Endothelial cell of hepatic sinusoid (primary cell): Measurements from ENCODE around the gene PIK3C3.
"Not testable (repeated sequence)": the region's sequence is repeated elsewhere in the genome, so short reads cannot be mapped to it uniquely, and the experiment has no call there.

ENCODE experiments used
- in situ Hi-C: cut with HindIII; loops from 2 replicates; pipeline ENCODE4 v1.10.0; 2017; ENCODE audit warnings: low sequenced_read_pairs

The PIK3C3 gene

DNA sequence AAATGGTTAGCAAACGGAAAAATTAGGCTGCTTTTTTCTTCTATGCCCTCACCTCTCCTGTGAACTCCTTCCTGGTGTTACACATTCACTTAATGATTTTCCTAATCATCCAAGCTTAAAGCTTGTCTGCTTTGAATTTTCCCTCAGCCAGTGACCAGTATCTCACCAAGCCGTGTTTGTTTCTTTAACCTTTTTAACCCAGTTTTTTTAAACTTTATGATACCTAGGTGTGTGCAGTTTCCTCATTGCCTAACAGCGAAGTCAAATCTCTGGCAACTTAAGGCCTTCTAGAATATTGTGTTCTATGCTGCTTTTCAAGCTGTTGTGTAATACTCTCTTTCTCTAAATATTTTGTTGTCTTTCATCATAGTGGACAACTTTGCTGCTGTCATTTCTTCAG is 113.0 kb downstream of the PIK3C3 start:
- in situ Hi-C loops: no loop called here

DNA sequence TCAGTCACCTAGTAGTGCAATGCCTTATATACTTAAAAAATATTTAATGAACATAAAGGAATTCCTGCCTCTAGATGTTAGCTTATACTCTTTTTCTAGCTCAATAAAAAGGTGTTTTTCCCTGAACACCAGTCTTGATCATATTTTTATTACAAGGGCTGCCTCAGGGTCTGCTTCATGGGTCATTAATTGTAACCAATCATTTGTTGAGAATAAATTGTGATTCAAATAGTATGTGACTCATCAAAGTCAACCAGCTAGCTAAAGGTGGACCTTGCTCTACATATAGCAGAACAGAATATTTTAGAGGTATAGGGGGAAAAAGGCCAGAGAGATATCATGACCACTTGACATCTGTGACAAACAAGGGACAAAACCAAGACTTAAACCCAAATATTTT is 114.0 kb downstream of the PIK3C3 start:
- in situ Hi-C loops: no loop called here

DNA sequence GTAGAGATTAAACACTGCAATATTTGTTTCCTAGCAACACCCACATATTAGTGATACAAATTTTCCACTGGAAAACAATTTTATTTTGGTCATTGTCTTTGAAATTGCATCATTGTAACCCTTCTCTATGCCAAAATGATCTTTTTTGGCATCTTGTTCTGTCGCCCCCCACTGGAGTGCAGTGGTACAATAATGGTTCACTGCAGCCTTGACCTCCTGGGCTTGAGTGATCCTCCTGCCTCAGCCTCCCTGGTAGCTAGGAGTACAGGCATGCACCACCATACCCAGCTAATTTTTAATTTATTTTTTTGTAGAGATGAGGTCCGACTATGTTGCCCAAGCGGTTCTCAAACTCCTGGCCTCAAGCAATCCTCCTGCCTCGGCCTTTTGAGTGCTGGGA is 117.4 kb downstream of the PIK3C3 start:
- in situ Hi-C loops: no loop called here

DNA sequence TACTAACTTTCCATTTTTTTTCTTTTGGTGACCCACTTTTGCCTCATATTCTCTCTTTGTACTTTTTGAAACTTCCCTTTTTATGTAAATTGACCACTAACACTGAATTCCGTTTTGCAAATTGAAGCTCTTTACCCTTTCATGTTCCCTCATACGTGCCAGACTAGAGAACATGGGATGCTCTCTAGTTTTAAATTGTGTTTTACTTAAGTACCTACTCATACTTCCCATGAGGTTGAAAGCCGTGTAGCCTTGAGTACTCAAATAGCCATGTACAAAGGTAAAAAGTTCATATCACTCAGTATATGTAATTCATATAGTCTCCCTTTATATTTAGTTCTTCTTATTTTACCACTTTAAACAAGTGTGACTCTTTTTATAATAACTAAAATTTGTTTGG is 119.7 kb downstream of the PIK3C3 start:
- in situ Hi-C loops: no loop called here

DNA sequence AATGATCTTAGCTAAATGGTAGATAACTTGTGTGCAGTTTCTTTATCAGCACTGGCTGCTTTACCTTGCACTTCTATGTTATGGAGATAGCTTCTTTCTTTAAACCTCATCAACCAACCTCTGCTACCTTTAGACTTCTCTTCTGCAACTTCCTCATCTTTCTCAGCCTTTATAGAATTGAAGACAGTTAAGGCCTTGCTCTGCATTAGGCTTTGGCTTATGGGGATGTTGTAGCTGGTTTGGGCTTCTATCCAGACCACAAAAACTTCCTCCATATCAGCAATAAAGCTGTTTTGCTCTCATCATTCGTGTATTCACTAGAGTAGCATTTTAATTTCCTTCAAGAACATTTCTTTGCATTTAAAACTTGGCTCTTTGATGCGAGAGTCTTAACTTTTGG is 123.7 kb downstream of the PIK3C3 start:
- in situ Hi-C loops: no loop called here

DNA sequence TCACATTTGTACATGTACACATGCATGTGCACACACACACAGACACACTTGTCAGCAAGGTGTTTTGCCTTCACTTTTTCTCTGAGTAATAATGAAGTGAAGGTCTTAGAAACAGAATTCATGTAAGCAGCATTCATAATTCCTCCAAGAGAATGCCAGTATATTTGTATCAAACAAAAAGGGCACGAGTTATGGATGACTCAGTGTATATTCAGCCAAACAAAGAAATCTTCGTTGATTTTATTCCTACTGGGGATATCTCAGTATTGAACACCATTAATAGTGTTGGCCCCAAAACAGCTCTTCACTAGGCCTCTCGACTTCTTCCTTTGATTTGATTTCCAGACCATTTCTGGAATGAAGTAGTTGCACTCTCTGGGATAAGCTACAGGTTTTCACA is 125.3 kb downstream of the PIK3C3 start:
- in situ Hi-C loops: no loop called here

DNA sequence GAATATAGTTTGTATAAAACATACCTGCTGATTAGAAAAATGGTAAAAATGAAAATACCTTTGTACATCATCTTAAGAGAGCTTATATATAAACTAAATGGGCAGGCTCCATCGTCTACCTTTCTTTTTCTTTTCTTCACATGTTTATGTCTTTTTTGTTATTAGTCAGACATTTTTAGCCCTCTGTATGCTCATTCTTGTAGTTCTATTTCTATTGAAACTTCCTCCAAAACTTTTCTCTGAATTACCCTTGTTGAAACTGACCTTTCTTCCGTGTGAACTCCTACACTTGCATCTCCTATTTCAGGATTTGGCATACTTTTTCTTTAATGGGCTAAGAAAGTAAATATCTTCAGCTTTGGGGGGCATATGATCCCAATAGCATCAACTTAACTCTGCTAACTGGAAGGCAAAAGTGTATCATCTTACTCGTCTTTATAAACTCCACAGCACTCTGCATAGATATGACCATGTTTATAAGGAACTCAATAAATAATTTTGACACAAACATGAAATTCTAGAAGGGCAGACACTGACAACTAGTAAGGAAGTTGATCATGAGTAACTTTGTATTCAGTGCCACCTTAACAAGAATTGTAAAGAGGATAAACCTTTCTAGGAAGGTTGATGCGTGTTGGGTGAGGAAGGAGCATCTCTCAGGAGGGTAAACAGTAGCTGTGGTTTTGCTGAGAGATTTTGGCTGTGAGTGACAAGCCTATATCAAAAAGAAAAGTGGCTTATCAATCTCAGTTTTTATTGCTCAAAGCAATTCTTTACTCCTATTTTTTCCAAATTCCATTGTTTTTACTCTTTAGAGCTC is 127.6 kb downstream of the PIK3C3 start:
- in situ Hi-C loops: no loop called here

DNA sequence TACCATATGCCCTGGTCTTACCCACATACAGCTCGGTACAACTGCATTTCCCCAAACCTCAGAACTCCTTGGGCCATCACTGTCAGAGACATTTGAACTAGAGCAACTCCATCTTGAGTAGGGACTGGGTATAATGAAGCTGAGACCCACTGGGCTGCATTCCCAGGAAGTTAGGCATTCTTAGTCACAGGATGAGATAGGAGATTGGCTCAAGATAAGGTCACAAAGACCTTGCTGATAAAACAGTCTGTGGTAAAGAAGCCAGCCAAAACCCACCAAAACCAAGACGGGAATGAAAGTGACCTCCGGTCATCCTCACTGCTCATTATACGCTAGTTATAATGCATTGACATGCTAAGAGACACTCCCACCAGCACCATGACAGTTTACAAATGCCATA is 131.3 kb downstream of the PIK3C3 start:
- in situ Hi-C loops: no loop called here

DNA sequence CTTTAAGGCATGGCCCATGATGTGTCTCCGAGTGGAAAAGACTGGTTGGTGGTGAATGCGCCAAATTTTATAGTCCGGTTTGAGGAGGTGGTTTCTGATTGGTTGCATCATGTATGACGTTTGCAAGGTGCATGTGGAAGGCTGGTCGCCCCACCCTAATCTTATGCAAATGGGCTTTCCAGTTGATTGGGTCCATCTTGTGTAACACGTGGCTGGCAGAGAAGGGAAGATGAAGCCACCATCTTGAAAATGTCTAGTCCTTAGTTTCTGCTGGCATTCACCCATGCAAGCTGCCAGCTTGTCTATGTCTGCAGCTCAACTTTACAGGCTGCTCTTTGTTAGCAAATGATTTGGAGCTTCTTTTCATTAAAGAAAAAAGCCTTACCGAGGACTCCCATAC is 132.2 kb downstream of the PIK3C3 start:
- in situ Hi-C loops: no loop called here

DNA sequence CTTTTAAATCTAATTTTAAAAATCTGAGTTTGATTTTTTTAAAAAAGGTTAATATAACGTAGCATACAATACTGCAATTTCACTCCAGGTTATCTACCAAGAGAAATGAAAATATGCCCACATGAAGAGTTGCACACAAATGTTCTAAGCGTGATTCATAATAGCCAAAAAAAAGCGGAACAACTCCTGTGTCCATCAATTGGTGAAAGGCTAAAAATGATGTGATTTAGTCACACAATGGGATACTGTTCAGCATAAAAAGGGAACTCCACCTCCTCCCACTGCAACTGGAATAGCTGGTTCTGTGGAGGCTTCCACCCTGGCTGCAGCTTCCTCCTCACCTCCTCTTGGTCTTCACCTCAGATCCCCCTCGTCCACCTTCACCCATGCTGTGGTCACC is 132.8 kb downstream of the PIK3C3 start:
- in situ Hi-C loops: no loop called here

DNA sequence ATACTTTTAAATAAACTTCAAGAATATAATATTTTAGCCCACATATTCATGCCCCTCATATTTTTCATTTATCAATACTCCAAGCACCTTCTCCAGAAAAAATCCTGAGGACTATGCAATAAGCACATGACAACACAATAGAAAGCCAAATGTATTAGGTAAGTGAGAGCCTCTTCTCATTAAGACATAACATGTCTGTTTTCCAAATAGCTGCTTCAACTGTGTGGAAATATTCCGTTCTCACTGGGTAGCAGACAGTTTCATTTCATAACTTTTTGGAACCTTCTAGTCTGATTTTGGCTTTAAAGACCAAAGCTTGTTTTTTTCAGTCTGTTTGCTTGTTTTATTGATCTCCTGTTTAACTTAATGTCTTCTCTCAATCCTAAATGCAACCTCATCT is 137.8 kb downstream of the PIK3C3 start:
- in situ Hi-C loops: no loop called here

DNA sequence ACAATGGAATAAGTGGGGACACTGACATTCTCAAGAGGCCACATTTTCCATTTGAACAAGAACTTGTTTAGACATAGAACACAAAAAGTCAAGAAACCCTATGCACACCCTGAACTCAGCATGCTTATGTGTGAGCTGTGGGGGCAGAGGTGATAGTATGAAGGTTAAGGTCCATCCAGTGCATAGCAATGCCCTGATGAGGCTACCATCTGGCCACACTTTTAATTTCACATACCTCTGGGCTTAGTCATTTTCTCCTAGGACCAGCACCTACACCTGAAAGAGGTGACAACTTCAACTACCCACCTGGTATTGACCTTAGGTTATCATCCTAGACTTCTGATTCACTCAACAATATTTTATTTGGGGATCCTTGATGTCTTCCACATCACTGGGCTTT is 139.8 kb downstream of the PIK3C3 start:
- in situ Hi-C loops: no loop called here

DNA sequence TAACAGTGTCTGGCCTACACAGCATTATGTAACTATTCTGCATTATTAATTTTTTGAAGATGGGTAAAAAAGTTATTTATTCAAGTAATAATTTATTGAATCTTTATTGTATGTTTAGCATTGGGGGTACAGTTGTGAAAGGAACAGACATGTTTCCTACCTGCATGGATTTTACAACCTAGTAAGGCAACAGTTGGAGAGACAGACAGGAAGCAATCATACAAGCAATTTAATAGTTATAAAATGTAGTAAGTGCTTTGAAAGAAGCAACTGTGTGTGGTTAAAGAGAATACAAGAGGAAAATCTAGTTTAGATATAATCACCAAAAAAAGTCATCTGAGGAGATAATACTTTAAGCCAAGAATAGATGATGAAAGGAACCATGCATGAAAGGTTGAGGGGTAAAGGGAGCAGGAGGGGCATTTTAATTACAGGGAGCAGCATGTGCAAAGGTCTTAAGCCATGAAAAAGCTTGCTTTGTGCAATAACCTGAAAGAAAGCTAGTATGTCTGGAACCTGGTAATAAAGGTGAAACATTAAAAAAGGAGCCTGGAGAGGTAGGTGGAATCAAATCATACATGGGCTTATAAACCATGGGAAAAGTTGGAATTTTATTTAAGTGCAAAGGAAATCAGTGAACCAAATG is 140.8 kb downstream of the PIK3C3 start:
- in situ Hi-C loops: no loop called here

DNA sequence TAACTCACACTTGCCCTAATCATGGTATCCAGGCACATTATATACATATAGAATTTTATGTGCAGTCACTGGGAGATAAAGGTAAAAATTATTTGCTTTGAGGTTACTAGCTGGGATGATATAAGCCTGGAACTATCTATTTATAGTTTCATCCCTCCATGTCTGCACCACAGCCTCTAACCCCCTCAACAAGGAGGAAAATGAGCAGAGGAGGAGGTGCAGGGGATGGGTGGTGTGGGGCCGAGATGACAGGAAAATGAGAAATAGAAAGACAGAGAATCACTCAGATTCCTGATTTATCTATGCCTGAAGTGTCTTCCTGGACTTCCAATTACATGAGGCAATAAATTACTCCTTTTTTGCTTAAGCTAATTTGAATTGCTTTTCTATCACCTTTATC is 145.2 kb downstream of the PIK3C3 start:
- in situ Hi-C loops: no loop called here

DNA sequence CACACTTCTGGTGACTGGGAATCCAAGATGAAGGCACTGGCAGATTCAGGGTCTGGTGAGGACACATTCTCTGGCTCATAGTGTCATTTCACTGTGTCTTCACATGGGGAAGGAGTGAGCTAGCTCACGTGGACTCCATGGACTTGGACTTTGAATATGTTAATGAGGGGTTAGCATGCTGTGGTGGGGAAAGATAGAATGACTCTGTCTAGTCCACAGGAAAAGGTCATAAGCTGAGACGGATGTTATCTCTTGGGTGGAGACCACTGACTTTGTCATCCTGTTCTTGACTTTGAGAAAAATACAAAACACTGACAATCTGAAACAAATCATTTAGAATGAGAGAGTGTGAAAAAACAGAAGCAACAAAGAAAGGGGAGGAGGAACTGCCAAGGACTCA is 145.9 kb downstream of the PIK3C3 start:
- in situ Hi-C loops: no loop called here

DNA sequence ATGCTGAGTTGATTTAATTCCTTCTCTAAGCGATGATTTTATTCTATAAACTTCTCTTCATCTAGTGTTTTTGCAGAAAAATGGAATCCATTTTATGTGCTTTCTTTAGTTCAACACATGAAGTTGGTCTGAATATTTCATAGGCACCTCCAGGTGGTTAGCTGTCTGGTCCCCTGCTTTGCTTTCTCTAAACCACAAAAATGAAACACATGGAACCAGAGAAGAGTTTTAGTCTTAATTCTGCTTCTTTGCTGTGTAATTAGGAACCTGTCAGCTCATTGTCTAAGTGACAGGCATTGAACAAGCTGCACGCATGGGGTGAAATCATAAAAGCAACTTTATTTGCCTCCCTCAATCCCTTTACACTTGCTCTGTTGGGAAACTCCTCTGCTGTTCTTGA is 150.4 kb downstream of the PIK3C3 start:
- in situ Hi-C loops: no loop called here

DNA sequence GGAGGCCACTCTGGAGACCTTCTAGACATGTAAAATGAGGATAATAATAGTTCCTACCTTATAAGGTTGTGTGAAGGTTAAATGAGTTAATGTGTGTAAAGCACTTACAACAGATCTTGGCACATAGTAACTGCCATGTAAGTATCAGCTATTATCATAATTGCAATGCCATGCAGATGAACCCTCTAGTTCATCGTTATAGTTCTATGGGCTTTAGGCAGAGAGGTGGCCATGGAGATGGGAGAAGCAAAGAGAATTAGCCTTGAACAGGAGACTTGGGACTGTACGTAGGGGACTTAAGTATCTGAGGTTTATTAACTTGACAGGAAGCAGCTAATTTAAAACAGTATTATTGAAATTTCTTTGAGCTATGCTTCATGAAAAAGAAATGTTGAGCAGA is 151.8 kb downstream of the PIK3C3 start:
- in situ Hi-C loops: no loop called here

DNA sequence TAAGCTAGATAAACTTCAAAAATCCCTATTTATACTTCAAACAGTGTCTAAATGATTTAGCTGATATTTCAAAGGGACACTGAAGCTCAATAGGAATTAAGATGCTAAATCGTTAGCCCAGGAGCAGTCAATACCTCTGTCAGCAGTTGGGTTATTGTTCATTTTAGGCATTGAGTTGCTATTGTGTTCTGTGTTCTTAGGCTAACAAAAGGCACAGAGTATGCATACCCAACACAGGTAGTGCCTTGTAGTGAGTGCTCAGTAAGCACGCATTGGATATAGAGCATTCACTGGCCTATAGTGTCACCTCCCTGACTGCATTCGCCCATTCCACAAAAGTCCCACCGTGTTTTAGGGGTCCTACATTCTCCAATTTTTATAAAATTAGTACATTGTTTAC is 152.3 kb downstream of the PIK3C3 start:
- in situ Hi-C loops: no loop called here

DNA sequence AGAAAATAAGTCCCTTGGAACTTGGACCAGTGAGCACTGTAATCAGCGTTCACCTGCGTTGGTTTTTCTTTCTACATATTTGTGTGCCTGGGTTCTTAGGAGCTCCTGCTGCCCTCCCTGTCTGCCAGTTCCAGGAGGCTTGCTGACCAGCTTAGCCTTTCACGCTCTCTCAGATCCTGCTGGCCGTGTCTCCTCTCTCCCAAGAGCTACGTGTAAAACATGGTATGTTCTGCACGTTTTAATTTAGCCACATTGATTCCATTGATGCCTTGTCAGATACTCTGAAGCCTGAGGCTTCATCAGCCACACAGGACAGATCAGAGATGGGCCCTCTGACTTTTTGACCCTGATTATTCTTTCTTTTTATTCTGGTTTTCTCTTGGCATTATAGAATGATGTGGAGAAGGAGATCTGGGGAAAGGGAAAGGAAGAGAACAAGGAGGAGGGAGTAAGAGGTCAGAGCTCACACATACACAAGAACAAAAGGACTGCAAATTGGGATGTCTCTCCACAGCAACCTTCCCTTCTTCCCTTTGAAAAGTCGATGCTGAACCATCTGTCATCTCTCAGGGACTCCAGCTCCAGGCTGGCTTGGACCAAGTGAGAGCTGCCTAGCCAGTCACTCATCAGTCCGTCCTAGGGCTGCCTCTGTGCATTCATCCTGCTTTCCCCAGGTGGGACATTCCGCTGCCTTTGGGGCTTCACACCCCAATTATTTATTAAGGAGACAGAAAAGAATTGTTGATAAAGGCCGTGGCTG is 152.8 kb downstream of the PIK3C3 start:
- in situ Hi-C loops: no loop called here

DNA sequence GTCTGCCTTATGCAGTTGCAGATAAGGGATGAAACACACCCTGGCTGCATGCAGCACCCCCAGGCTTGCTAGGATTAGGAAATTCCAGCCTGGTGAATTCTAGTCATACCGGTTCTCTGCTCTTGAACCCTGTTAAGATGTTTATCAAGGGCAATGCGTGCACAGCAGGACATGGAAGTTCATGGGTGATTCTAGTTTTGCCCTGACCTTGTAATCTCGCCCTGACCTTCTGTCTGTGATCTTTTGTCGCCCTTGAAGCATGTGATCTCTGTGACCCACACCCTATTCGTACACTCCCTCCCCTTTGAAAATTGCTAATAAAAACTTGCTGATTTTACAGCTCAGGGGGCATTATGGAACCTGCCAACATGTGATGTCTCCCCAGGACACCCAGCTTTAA is 157.1 kb downstream of the PIK3C3 start:
- in situ Hi-C loops: not testable (repeated sequence)

DNA sequence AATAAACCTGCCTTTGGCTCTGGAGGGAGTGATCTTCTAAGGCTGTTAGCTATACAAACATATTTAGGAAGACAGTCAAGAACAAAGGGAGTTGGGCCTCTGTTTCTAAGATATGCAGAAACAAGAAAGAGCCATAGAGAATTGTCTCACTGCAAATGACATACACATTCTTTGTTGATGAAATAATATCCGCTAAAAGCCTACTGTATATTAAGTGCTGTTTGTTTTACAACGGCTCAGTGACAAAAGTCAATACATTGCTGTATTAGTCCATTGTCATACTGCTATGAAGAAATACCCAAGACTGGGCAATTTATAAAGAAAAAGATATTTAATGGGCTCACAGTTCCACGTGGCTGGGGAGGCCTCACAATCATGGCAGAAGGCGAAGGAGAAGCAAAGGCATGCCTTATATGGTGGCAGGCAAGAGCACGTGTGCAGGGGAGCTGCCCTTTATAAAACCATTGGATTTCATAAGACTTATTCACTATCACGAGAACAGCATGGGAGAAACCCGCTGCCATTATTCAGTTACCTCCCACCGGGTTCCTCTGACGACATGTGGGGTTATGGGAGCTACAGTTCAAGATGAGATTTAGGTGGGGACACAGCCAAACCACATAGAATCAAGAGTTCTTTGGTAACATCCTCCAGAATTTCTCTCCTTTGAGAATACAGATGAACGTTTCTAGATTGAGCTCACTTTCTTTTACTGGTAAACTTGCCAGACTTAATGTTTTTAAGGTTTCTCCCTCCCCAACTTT is 157.8 kb downstream of the PIK3C3 start:
- in situ Hi-C loops: no loop called here
